ENCODE data around the gene NRXN3. TPM values are rescaled to one million over a fixed set of nuclear protein-coding genes. Genes with fewer than 3 reads are reported as not detected.

Gene NRXN3
- under 0.01 TPM in 1 of 2 replicates, not detected in the other for total RNA-seq (2012; rRNA removed)

DNA sequence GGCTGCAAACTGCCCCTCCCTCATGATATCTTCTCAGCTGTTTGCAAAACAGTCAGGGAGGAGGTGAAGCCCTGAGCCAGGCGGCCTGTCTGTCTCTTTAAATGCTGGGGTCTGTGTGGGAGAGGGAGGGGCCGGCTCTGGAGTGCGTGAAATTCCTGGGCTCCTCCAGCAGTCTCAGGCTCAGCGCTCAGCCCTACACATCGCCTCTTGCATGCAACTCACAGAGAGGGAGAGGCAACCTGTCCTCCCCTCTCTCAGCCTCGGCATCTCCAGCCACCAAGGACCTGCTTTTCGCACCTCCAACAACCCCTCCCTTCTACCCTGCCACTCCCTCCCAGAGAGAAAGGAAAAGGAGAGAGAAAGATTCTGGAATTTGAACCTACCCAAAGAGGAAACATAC, at the start of gene NRXN3:
Gene NRXN3, plus strand, starts transcription at position 171 of the 400 bp plus-strand sequence. CDS start 72,721 bp downstream, outside the sequence.
- no peaks in the 10 kb centered on the region for H3K36me3 ChIP-seq (ENCODE audit: insufficient read depth, low read length)
- no peak within 1 kb of the TSS for H3K9ac ChIP-seq (ENCODE audit: low read depth, low read length)
- H3K4me2 ChIP-seq (ENCODE audit: low read length): no peak within 1 kb of the TSS
- H3K4me3 ChIP-seq (ENCODE audit: low read length): no peak within 1 kb of the TSS
- H3K9me3 ChIP-seq (replicated peaks; ENCODE audit: low read length): peaks cover 5% of the 10 kb centered on the region
- H3K27me3 ChIP-seq (ENCODE audit: control insufficient read depth, insufficient read depth, low read length): no peaks in the 10 kb centered on the region
- no peaks in the 10 kb centered on the region for H3K4me1 ChIP-seq (ENCODE audit: control insufficient read depth, insufficient read depth, low read length)

DNA sequence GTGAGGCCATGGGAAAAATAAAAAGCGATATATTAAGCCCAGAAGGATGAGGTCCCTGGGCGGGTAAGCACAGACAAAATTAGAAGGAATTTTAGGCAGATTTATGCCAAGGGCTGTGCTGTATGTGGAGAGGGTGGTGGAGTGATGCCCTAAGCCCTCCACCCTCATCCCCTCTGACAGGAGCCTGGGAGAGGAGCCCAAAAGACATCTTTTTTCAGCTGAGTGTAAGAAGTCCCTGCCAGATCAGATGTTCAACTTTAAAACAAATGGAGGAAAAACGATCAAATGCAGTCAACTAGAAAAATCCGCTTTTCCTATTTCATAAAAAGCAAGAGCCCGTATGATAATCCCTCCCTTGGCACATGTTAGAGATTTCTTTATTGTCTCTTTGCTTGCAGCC, 47.7 kb upstream of the NRXN3 start:
- H3K9me3 ChIP-seq (replicated peaks; ENCODE audit: low read length): no peaks in the 10 kb centered on the region
- H3K9ac ChIP-seq (ENCODE audit: low read depth, low read length): no peak overlapping the region
- H3K4me3 ChIP-seq (ENCODE audit: low read length): no peak overlapping the region
- H3K4me1 ChIP-seq (ENCODE audit: control insufficient read depth, insufficient read depth, low read length): no peaks in the 10 kb centered on the region
- no peaks in the 10 kb centered on the region for H3K36me3 ChIP-seq (ENCODE audit: insufficient read depth, low read length)
- H3K27me3 ChIP-seq (ENCODE audit: control insufficient read depth, insufficient read depth, low read length): no peaks in the 10 kb centered on the region
- no peak overlapping the region for H3K4me2 ChIP-seq (ENCODE audit: low read length)

DNA sequence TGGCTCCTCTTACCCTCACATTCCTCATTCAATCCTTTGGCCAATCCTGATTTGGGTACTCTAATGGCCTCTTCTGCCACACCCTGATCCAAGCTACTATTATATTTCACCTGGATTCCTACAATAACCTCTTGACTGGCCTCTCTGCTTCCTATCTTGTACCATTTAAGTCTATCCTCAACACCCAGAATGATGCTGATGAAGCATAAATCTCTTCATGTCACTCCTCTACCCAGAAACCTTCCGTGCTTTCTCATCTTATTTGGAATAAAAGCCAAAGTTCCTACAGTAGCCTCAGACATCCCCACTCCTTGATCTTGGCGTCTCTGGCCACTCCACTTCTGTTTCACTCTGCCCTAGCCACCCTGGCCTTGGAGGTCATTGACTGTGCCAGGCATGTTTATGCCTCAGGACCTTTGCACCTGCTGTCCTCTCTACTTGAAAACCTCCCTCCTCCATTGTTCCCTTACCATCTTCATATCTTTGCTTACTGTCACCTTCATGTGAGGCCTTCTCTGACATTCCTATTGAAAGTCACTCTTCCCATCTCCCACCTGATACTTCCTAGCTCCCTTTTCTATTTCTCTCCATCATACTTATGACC, 46.4 kb upstream of the NRXN3 start:
- Histone ChIP-seq H3K27me3 (ENCODE audit: control insufficient read depth, insufficient read depth, low read length) (no peaks in the 10 kb centered on the region), H3K4me2 (ENCODE audit: low read length) (no peak overlapping the region), H3K4me1 (ENCODE audit: control insufficient read depth, insufficient read depth, low read length) (no peaks in the 10 kb centered on the region), H3K4me3 (ENCODE audit: low read length) (no peak overlapping the region), H3K9me3 (replicated peaks; ENCODE audit: low read length) (no peaks in the 10 kb centered on the region), H3K36me3 (ENCODE audit: insufficient read depth, low read length) (no peaks in the 10 kb centered on the region), H3K9ac (ENCODE audit: low read depth, low read length) (no peak overlapping the region)

DNA sequence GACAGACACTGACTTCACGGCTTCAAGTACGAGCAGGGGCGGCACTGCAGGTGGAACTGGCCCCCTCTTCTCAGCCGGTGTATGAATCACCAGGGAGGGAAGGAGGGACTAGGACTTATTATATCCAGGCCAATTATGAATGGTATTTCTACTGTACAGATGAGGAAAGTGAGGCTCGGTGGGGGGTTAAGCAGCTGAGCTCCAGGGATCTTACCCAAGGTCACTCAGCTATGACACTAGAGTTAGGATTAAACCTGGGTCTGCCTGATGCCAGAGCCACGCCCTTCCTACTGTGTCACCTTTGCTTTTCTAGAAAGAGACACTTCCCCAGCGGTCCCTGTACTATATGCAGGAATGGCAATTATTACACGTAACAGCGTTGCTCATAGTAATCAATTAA, 42.2 kb upstream of the NRXN3 start:
- Histone ChIP-seq H3K9me3 (replicated peaks; ENCODE audit: low read length) (no peaks in the 10 kb centered on the region), H3K27me3 (ENCODE audit: control insufficient read depth, insufficient read depth, low read length) (no peaks in the 10 kb centered on the region), H3K9ac (ENCODE audit: low read depth, low read length) (no peak overlapping the region), H3K4me3 (ENCODE audit: low read length) (no peak overlapping the region), H3K4me1 (ENCODE audit: control insufficient read depth, insufficient read depth, low read length) (no peaks in the 10 kb centered on the region), H3K36me3 (ENCODE audit: insufficient read depth, low read length) (no peaks in the 10 kb centered on the region), H3K4me2 (ENCODE audit: low read length) (no peak overlapping the region)

DNA sequence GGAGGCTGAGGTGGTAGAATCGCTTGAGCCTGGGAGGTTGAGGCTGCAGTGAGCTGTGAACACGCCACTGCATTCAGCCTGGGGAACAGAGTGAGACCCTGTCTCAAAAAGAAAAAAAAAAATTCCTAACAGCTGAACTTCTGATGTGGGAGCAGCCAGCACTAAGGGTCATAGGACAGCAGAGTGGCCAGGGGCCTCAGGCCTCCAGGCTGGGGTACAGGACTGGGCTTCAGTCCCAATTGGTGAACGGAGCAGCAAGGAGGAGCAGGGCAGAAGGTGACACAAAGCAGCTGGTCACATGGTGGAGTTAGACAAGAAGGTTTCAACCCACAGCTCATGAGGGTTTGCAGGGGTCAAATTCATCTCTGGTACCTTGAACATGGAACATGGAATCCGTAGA, 40.8 kb upstream of the NRXN3 start:
- H3K4me3 ChIP-seq (ENCODE audit: low read length): no peak overlapping the region
- no peak overlapping the region for H3K9ac ChIP-seq (ENCODE audit: low read depth, low read length)
- no peaks in the 10 kb centered on the region for H3K9me3 ChIP-seq (replicated peaks; ENCODE audit: low read length)
- H3K36me3 ChIP-seq (ENCODE audit: insufficient read depth, low read length): no peaks in the 10 kb centered on the region
- no peaks in the 10 kb centered on the region for H3K4me1 ChIP-seq (ENCODE audit: control insufficient read depth, insufficient read depth, low read length)
- no peak overlapping the region for H3K4me2 ChIP-seq (ENCODE audit: low read length)
- H3K27me3 ChIP-seq (ENCODE audit: control insufficient read depth, insufficient read depth, low read length): no peaks in the 10 kb centered on the region

DNA sequence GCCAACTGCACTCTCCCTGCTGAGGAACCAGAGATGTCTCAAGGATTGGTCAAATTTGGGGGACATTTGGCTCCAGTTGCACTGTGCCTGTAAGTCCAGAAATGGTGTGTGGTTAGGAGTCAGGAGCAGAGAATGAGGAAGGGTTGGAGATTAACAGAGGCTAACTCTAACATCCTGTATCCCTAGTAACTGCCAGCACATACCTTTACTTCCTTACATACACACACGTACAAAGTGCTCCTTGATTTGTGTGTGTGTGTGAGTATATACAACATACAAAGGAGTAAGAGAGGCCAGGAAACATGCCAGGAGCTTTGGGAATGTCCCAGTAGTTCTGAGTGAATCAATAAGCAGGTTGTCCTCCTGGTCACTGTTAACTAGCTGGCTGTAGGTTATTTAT, 39.8 kb upstream of the NRXN3 start:
- no peak overlapping the region for H3K4me2 ChIP-seq (ENCODE audit: low read length)
- no peaks in the 10 kb centered on the region for H3K36me3 ChIP-seq (ENCODE audit: insufficient read depth, low read length)
- no peak overlapping the region for H3K4me3 ChIP-seq (ENCODE audit: low read length)
- H3K4me1 ChIP-seq (ENCODE audit: control insufficient read depth, insufficient read depth, low read length): no peaks in the 10 kb centered on the region
- H3K27me3 ChIP-seq (ENCODE audit: control insufficient read depth, insufficient read depth, low read length): no peaks in the 10 kb centered on the region
- no peaks in the 10 kb centered on the region for H3K9me3 ChIP-seq (replicated peaks; ENCODE audit: low read length)
- no peak overlapping the region for H3K9ac ChIP-seq (ENCODE audit: low read depth, low read length)

DNA sequence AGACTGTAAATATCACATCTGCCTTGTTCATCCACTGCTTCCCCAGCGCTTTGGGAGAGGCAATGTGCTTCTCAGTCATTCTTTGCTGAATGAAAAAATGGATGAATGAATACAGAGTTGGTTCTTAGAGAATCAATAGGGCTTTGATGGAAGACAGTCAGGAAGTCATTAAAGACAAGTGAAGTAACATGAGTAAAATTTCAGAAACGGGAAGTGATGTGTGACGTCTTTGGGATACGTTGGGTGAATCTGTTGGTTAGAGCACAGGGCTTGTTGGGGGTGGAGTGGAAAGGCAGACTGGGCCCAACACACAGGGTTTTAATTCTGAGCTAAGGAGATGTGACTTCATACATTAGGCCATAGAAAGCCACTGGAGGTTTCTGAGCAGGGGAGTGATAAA, 39.0 kb upstream of the NRXN3 start:
- H3K4me1 ChIP-seq (ENCODE audit: control insufficient read depth, insufficient read depth, low read length): no peaks in the 10 kb centered on the region
- no peaks in the 10 kb centered on the region for H3K9me3 ChIP-seq (replicated peaks; ENCODE audit: low read length)

DNA sequence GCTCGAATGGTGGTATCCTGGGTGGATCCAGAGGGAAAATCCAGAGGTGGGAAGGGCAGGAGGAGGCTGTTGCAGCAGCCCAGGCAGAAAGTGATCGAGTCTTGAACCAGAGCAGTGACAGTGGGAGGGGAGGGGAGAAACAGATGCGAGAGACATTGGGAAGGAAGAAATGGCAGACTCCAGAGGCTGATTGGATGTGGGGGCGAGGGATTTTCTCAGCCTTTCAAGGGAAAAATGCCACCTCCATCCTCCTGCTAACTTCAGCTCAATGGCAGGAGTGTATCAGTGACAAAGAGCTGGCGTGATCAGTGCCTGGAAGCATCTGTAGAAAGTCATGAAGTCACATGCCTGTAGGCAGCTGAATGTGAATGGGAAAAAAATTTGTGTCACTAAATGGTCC, 38.6 kb upstream of the NRXN3 start:
- H3K4me3 ChIP-seq (ENCODE audit: low read length): no peak overlapping the region
- no peaks in the 10 kb centered on the region for H3K9me3 ChIP-seq (replicated peaks; ENCODE audit: low read length)
- H3K4me2 ChIP-seq (ENCODE audit: low read length): no peak overlapping the region
- no peak overlapping the region for H3K9ac ChIP-seq (ENCODE audit: low read depth, low read length)
- H3K27me3 ChIP-seq (ENCODE audit: control insufficient read depth, insufficient read depth, low read length): no peaks in the 10 kb centered on the region
- H3K4me1 ChIP-seq (ENCODE audit: control insufficient read depth, insufficient read depth, low read length): no peaks in the 10 kb centered on the region
- H3K36me3 ChIP-seq (ENCODE audit: insufficient read depth, low read length): no peaks in the 10 kb centered on the region

More for the DNA sequence above, 39.0 kb upstream of the NRXN3 start:
- Histone ChIP-seq H3K4me3 (ENCODE audit: low read length) (no peak overlapping the region), H3K9ac (ENCODE audit: low read depth, low read length) (no peak overlapping the region), H3K36me3 (ENCODE audit: insufficient read depth, low read length) (no peaks in the 10 kb centered on the region), H3K27me3 (ENCODE audit: control insufficient read depth, insufficient read depth, low read length) (no peaks in the 10 kb centered on the region), H3K4me2 (ENCODE audit: low read length) (no peak overlapping the region)

DNA sequence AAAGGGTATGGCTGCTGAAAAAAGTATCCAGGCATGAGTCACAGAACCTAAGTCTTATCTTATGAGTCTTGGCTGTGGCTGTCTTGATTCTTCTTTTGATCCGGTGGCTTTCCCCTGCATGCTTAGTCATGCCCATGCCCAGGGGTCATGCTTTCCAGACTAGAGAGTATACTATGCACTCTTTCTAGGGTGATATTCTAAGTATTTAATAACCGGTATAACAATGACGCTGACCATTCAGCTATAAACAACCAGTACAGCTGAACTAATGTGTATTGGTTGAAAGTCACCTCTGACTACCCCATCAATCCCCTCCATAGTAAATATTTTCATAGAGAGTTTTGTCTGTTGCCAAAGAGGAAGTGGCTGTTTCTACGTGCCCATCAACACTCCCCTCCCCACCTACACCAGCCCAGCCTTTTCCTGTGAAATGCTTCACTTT, 34.7 kb upstream of the NRXN3 start:
- no peak overlapping the region for H3K4me2 ChIP-seq (ENCODE audit: low read length)
- H3K36me3 ChIP-seq (ENCODE audit: insufficient read depth, low read length): no peaks in the 10 kb centered on the region
- no peaks in the 10 kb centered on the region for H3K9me3 ChIP-seq (replicated peaks; ENCODE audit: low read length)
- H3K4me3 ChIP-seq (ENCODE audit: low read length): no peak overlapping the region
- no peaks in the 10 kb centered on the region for H3K27me3 ChIP-seq (ENCODE audit: control insufficient read depth, insufficient read depth, low read length)
- no peak overlapping the region for H3K9ac ChIP-seq (ENCODE audit: low read depth, low read length)
- H3K4me1 ChIP-seq (ENCODE audit: control insufficient read depth, insufficient read depth, low read length): no peaks in the 10 kb centered on the region

DNA sequence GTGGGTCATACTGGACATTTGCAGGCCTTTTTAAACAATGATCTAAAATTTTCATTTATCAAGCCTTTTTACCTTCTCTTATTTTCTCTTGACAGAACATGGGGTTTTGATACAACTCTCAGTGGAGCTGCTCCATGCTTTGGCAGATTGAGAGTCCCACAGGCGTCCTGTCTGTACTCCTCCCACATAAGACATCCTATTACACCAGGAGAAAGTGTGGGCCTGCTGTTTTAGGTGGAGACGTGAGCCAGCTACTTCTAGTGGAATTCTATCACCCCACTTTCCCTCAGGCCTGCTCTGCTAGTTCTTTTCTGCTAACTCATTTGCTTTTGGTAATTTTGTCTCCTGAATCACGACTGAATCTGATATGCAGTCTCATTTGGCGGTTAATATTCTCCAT, 33.5 kb upstream of the NRXN3 start:
- no peak overlapping the region for H3K4me3 ChIP-seq (ENCODE audit: low read length)
- no peaks in the 10 kb centered on the region for H3K27me3 ChIP-seq (ENCODE audit: control insufficient read depth, insufficient read depth, low read length)
- H3K4me2 ChIP-seq (ENCODE audit: low read length): no peak overlapping the region
- H3K36me3 ChIP-seq (ENCODE audit: insufficient read depth, low read length): no peaks in the 10 kb centered on the region
- H3K9ac ChIP-seq (ENCODE audit: low read depth, low read length): no peak overlapping the region
- no peaks in the 10 kb centered on the region for H3K9me3 ChIP-seq (replicated peaks; ENCODE audit: low read length)
- no peaks in the 10 kb centered on the region for H3K4me1 ChIP-seq (ENCODE audit: control insufficient read depth, insufficient read depth, low read length)

DNA sequence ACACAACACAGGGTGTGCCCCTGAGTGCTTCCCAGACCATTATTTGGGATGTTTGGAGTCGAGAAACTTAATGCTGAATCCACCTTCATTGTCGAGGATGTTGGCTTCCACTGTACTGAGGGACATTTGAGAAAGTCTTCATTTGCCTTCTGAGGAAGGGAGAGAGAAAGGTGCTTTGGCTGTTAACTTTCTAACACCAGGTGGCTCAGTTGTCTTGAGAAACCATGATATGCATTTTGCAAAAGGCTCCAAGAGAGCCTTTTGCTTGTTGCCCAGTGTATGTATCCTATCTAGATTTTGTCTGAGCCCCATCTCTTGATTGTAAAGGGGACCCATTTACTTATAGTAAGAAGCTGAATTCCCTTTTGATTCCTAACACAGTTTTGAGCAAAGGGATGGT, 28.6 kb upstream of the NRXN3 start:
- H3K4me3 ChIP-seq (ENCODE audit: low read length): no peak overlapping the region
- no peaks in the 10 kb centered on the region for H3K36me3 ChIP-seq (ENCODE audit: insufficient read depth, low read length)
- no peaks in the 10 kb centered on the region for H3K4me1 ChIP-seq (ENCODE audit: control insufficient read depth, insufficient read depth, low read length)
- no peaks in the 10 kb centered on the region for H3K9me3 ChIP-seq (replicated peaks; ENCODE audit: low read length)
- H3K9ac ChIP-seq (ENCODE audit: low read depth, low read length): no peak overlapping the region
- H3K4me2 ChIP-seq (ENCODE audit: low read length): no peak overlapping the region
- no peaks in the 10 kb centered on the region for H3K27me3 ChIP-seq (ENCODE audit: control insufficient read depth, insufficient read depth, low read length)

DNA sequence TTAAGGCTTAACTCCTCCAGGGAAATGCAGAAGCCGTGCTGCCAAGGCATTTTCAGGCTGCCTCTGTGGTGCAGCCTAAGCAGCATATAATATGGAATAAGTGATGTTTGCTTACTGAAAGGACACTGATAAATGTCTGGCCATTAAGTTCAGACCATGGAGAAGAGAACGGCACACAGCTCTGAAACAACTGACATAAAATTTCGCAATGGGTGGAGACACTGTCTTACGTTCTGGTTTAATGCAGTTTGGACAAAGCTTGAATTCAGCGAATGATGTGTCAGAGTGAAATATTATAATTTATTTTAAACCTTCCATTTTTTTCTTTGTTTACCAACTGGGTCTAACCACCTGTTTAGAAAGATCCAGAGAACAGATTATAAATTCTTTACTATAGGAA, 27.2 kb upstream of the NRXN3 start:
- H3K36me3 ChIP-seq (ENCODE audit: insufficient read depth, low read length): no peaks in the 10 kb centered on the region
- H3K4me1 ChIP-seq (ENCODE audit: control insufficient read depth, insufficient read depth, low read length): no peaks in the 10 kb centered on the region
- H3K27me3 ChIP-seq (ENCODE audit: control insufficient read depth, insufficient read depth, low read length): no peaks in the 10 kb centered on the region
- no peak overlapping the region for H3K4me2 ChIP-seq (ENCODE audit: low read length)
- H3K9me3 ChIP-seq (replicated peaks; ENCODE audit: low read length): no peaks in the 10 kb centered on the region
- H3K4me3 ChIP-seq (ENCODE audit: low read length): no peak overlapping the region
- H3K9ac ChIP-seq (ENCODE audit: low read depth, low read length): no peak overlapping the region
